HepG2 (cell line): ENCODE data around the gene SPRR4. TPM values are rescaled to one million over a fixed set of nuclear protein-coding genes. Genes with fewer than 3 reads are reported as not detected.

Experiments
- ATAC-seq: fragments of 200-7000 bp; cut with Tn5 transposase; 3 replicates; pipeline ENCODE4 v1.9.1; 2020; ENCODE audit warnings: mild to moderate bottlenecking, moderate library complexity
- BruUV-seq: library from RNA; stranded (reverse); fragments of 400-500 nt; replicated peaks from 2 replicates; lab custom pipeline; 2021; lab: Mats Ljungman, UMichigan
- CTCF ChIA-PET: fragments of 300-600 bp; formaldehyde crosslinking; extraction: SDS; loops from one replicate; lab custom pipeline; 2021; ENCODE audit warnings: low total read pairs, inconsistent platforms, low intra/inter-chr PET ratio; lab: Yijun Ruan, JAX
- POLR2A ChIA-PET: fragments of 350-600 bp; sonication (Branson Sonifier 250); formaldehyde crosslinking; loops from one replicate; lab custom pipeline; 2020; ENCODE audit warnings: antibody characterized with exemption, inconsistent platforms; lab: Yijun Ruan, JAX
- DNase-seq: peaks from one replicate; pipeline ENCODE4 v3.0.0-alpha.2; 2015; ENCODE audit warnings: low spot score
- FAIRE-seq: peaks from 3 replicates; lab custom pipeline; 2011; peaks lifted over from hg19 to GRCh38; lab: Jason Lieb, UNC
- H2AFZ ChIP-seq: one replicate; pipeline ENCODE4 v1.6.1; 2011; ENCODE audit warnings: low read length, inconsistent platforms
- H3K27ac ChIP-seq: fragments of 300-600 bp; 3 replicates; pipeline ENCODE4 v1.8.0; 2011; ENCODE audit warnings: mixed run types, mild to moderate bottlenecking, mixed read lengths, low read length, inconsistent platforms; ENCODE audit not compliant: insufficient read depth; ENCODE audit errors: extremely low read length
- H3K27me3 ChIP-seq, 2 experiments: fragments of 200-600 bp in 1 of 2; 2 replicates in 1 of 2; 3 replicates in 1 of 2; pipeline versions ENCODE4 v1.6.0 to v1.8.0; 2011; ENCODE audit warnings: low read length in 2 of 2, mild to moderate bottlenecking in 2 of 2, moderate library complexity in 2 of 2, inconsistent platforms in 1 of 2; ENCODE audit not compliant: insufficient read depth in 2 of 2, control insufficient read depth in 1 of 2
- H3K36me3 ChIP-seq, 2 experiments: fragments of 200-600 bp in 1 of 2; replicated peaks in 1 of 2; 2 replicates in 1 of 2; 3 replicates in 1 of 2; pipeline versions ENCODE4 v1.5.1 to v1.8.0; 2011; ENCODE audit warnings: low read length in 2 of 2, inconsistent platforms in 1 of 2; ENCODE audit not compliant: insufficient read depth in 2 of 2, control insufficient read depth in 1 of 2
- H3K4me1 ChIP-seq: 2 replicates; pipeline ENCODE4 v1.5.1; 2012; ENCODE audit warnings: low read length, inconsistent platforms; ENCODE audit not compliant: insufficient read depth
- H3K4me2 ChIP-seq: 2 replicates; pipeline ENCODE4 v1.6.0; 2011; ENCODE audit warnings: low read depth, low read length, inconsistent platforms
- H3K4me3 ChIP-seq, 3 experiments: fragments of 200-600 bp in 1 of 3; sonication (generic), shearing (Covaris generic) in 1 of 3; replicated peaks in 1 of 3; 2 replicates each; pipeline ENCODE4 v1.5.1; 2011 to 2016; ENCODE audit warnings: low read length in 3 of 3, inconsistent platforms in 2 of 3, low read depth in 2 of 3, mild to moderate bottlenecking in 2 of 3, control low read depth in 1 of 3, mixed read lengths in 1 of 3; ENCODE audit not compliant: insufficient read depth in 1 of 3
- H3K79me2 ChIP-seq: one replicate; pipeline ENCODE4 v1.6.1; 2011; ENCODE audit warnings: low read length, inconsistent platforms; ENCODE audit not compliant: insufficient read depth
- H3K9ac ChIP-seq: 2 replicates; pipeline ENCODE4 v1.6.0; 2011; ENCODE audit warnings: mild to moderate bottlenecking, low read depth, low read length, inconsistent platforms; ENCODE audit not compliant: insufficient read depth
- H3K9me3 ChIP-seq: 2 replicates; pipeline ENCODE4 v1.5.1; 2012; ENCODE audit warnings: mild to moderate bottlenecking, low read length
- H4K20me1 ChIP-seq: 2 replicates; pipeline ENCODE4 v1.6.0; 2011; ENCODE audit warnings: inconsistent platforms, mild to moderate bottlenecking, low read length, moderate library complexity; ENCODE audit not compliant: insufficient read depth
- DBP ChIP-seq: sonication (generic); formaldehyde crosslinking; IDR thresholded peaks from 2 replicates; pipeline ENCODE4 v1.4.0; 2020; ENCODE audit warnings: missing genetic modification reagents; ENCODE audit errors: not compliant biosample characterization
- FIP1L1 ChIP-seq: fragments of 200-400 bp; formaldehyde crosslinking; IDR thresholded peaks from 2 replicates; pipeline ENCODE4 v1.6.1; 2018; ENCODE audit warnings: low read depth, mild to moderate bottlenecking, low read length, moderate library complexity, borderline replicate concordance; ENCODE audit not compliant: insufficient read depth
- FOSL2 ChIP-seq: sonication (generic); formaldehyde crosslinking; IDR thresholded peaks from 2 replicates; pipeline ENCODE4 v1.4.0; 2020; ENCODE audit warnings: missing genetic modification reagents
- FOXA1 ChIP-seq, 2 experiments: fragments of 450-650 bp in 1 of 2; sonication (generic) in 1 of 2; formaldehyde crosslinking in 1 of 2; IDR thresholded peaks; 2 replicates each; pipeline versions ENCODE4 v1.4.0 to v1.6.1; 2016 to 2020; ENCODE audit warnings: missing genetic modification reagents in 1 of 2
- FOXA3 ChIP-seq: IDR thresholded peaks from 2 replicates; pipeline ENCODE4 v1.6.1; 2016; ENCODE audit warnings: missing genetic modification reagents, missing compliant biosample characterization
- SOX5 ChIP-seq: IDR thresholded peaks from 2 replicates; pipeline ENCODE4 v1.6.1; 2016; ENCODE audit warnings: borderline replicate concordance
- SOX6 ChIP-seq, 2 experiments: fragments of 450-650 bp in 1 of 2; sonication (generic) in 1 of 2; formaldehyde crosslinking in 1 of 2; IDR thresholded peaks; 2 replicates each; pipeline versions ENCODE4 v1.4.0 to v1.6.1; 2017 to 2020; ENCODE audit warnings: antibody characterized with exemption in 1 of 2, mild to moderate bottlenecking in 1 of 2, missing genetic modification reagents in 1 of 2
- ZNF12 ChIP-seq: sonication (generic); formaldehyde crosslinking; IDR thresholded peaks from 2 replicates; pipeline ENCODE4 v1.5.0; 2020; ENCODE audit warnings: missing genetic modification reagents
- ZNF724P ChIP-seq: sonication (generic); formaldehyde crosslinking; IDR thresholded peaks from 2 replicates; pipeline ENCODE4 v1.8.0; 2022; ENCODE audit warnings: missing genetic modification reagents, borderline replicate concordance
- WGBS: methylation state at CpG from one replicate; pipeline ENCODE4 v1.1.6; 2017; ENCODE audit warnings: low lambda C conversion rate; 5-methylcytosine and 5-hydroxymethylcytosine counted together
- in situ Hi-C: cut with HindIII; loops from 2 replicates; pipeline ENCODE4 v1.10.0; 2017; ENCODE audit warnings: low pct_unique_long_range_greater_than_20kb; ENCODE audit not compliant: extremely low pct_ligation_motif_present
- intact Hi-C: fragments of 100-400 bp; cut with micrococcal nuclease; formaldehyde crosslinking; loops from one replicate; pipeline ENCODE4 v1.10.0; 2022; ENCODE audit not compliant: unreplicated experiment
- polyA plus RNA-seq, 8 experiments: library from polyadenylated mRNA; depleted of rRNA in 3 of 8; stranded (reverse) in 7 of 8; unstranded in 1 of 8; fragments of >200 nt; fragmentation: Illumina TruSeq in 4 of 8; extraction: Trizol in 4 of 8; gene quantifications; 2 replicates each; pipeline versions ENCODE4 v1.2.1 to v1.2.3, GENCODE V29; 2011 to 2016; ENCODE audit warnings: low read depth in 4 of 8, missing spikeins in 1 of 8, mixed read lengths in 1 of 8; ENCODE audit not compliant: insufficient read depth in 1 of 8
- total RNA-seq, 5 experiments: library from RNA; depleted of rRNA; stranded (reverse); fragments of >200 nt; fragmentation: Illumina TruSeq; extraction: Trizol; gene quantifications; 2 replicates each; pipeline ENCODE4 v1.2.3, GENCODE V29; 2016; ENCODE audit warnings: low read depth in 1 of 5
- TF ChIP-seq, protein P1 (sequence below), 2 experiments: sonication (generic) in 1 of 2; formaldehyde crosslinking in 1 of 2; IDR thresholded peaks; 2 replicates each; pipeline versions ENCODE4 v1.4.0 to v1.6.1; 2016 to 2020; ENCODE audit warnings: borderline replicate concordance in 1 of 2, low read depth in 1 of 2, mild to moderate bottlenecking in 1 of 2, missing genetic modification reagents in 1 of 2
- TF ChIP-seq, protein P2 (sequence below): sonication (generic); formaldehyde crosslinking; IDR thresholded peaks from 2 replicates; pipeline ENCODE4 v1.5.1; 2020; ENCODE audit warnings: mild to moderate bottlenecking, missing genetic modification reagents, moderate library complexity
- TF ChIP-seq, protein P3 (sequence below): sonication (generic); formaldehyde crosslinking; IDR thresholded peaks from 2 replicates; pipeline ENCODE4 v1.5.1; 2020; ENCODE audit warnings: mild to moderate bottlenecking, moderate library complexity, missing genetic modification reagents

The SPRR4 gene
- total and polyA plus RNA-seq, 2 of the 13 experiments (the other 11 are each of a cell fraction or from before 2014, with no cell fraction given), result not detected

GRCh38 chr1:152928671-152929070, 41.8 kb upstream of the SPRR4 start:
- peak; percentile 68 for ATAC-seq
- Histone ChIP-seq H3K4me3 (no peak overlapping the region), H3K9me3 (no peaks in the 10 kb centered on the region), H3K79me2 (no peaks in the 10 kb centered on the region), H3K27me3 (no peaks in the 10 kb centered on the region), H3K27ac (no peak overlapping the region), H3K4me1 (peaks cover 6% of the 10 kb centered on the region), H3K4me2 (no peak overlapping the region), H3K9ac (no peak overlapping the region), H2AFZ (no peak overlapping the region), H4K20me1 (no peaks in the 10 kb centered on the region), H3K36me3 (no peaks in the 10 kb centered on the region)
- ChIA-PET POLR2A (no interaction called here), CTCF (no interaction called here)
- in situ Hi-C loops (loop anchor here (5.0 kb wide), 1 partner anchor 56 kb away; no protein-coding TSS in a partner anchor), intact Hi-C loops (no loop called here)
- 0% methylated on average over 3 of the region's 3 CpGs for WGBS
- FAIRE-seq, result no peak
- peak; percentile 36 for DNase-seq
- BruUV-seq, result no TSS peak
- TF ChIP-seq SOX5 (peak; percentile 71; the same call in 1 of the 2 replicates), SOX6 (IDR thresholded peaks at IDR 0.05) (no peak), SOX6 (CRISPR knock-in tag; IDR thresholded peaks at IDR 0.05) (peak; percentile 60; the same call in 1 of the 2 replicates), ZNF724P (CRISPR knock-in tag) (no peak), FIP1L1 (no peak), DBP (CRISPR knock-in tag) (no peak), FOXA1 (IDR thresholded peaks at IDR 0.05) (no peak), FOXA1 (CRISPR knock-in tag; IDR thresholded peaks at IDR 0.05) (peak; percentile 69), FOSL2 (CRISPR knock-in tag) (0 out of 2 replicates have a peak, but pooled peaks have one; percentile 30), ZNF12 (CRISPR knock-in tag) (0 out of 2 replicates have a peak, but pooled peaks have one; percentile 22), FOXA3 (CRISPR knock-in tag) (peak; percentile 72)
- TF ChIP-seq, protein P1, sequence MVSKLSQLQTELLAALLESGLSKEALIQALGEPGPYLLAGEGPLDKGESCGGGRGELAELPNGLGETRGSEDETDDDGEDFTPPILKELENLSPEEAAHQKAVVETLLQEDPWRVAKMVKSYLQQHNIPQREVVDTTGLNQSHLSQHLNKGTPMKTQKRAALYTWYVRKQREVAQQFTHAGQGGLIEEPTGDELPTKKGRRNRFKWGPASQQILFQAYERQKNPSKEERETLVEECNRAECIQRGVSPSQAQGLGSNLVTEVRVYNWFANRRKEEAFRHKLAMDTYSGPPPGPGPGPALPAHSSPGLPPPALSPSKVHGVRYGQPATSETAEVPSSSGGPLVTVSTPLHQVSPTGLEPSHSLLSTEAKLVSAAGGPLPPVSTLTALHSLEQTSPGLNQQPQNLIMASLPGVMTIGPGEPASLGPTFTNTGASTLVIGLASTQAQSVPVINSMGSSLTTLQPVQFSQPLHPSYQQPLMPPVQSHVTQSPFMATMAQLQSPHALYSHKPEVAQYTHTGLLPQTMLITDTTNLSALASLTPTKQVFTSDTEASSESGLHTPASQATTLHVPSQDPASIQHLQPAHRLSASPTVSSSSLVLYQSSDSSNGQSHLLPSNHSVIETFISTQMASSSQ (IDR thresholded peaks at IDR 0.05; ENCODE audit: low read depth), result peak; percentile 66; the same call in 1 of the 2 replicates
- TF ChIP-seq, protein P1 (CRISPR knock-in tag; IDR thresholded peaks at IDR 0.05; ENCODE audit: borderline replicate concordance), result peak; percentile 28; the same call in 1 of the 2 replicates
- TF ChIP-seq, protein P2, sequence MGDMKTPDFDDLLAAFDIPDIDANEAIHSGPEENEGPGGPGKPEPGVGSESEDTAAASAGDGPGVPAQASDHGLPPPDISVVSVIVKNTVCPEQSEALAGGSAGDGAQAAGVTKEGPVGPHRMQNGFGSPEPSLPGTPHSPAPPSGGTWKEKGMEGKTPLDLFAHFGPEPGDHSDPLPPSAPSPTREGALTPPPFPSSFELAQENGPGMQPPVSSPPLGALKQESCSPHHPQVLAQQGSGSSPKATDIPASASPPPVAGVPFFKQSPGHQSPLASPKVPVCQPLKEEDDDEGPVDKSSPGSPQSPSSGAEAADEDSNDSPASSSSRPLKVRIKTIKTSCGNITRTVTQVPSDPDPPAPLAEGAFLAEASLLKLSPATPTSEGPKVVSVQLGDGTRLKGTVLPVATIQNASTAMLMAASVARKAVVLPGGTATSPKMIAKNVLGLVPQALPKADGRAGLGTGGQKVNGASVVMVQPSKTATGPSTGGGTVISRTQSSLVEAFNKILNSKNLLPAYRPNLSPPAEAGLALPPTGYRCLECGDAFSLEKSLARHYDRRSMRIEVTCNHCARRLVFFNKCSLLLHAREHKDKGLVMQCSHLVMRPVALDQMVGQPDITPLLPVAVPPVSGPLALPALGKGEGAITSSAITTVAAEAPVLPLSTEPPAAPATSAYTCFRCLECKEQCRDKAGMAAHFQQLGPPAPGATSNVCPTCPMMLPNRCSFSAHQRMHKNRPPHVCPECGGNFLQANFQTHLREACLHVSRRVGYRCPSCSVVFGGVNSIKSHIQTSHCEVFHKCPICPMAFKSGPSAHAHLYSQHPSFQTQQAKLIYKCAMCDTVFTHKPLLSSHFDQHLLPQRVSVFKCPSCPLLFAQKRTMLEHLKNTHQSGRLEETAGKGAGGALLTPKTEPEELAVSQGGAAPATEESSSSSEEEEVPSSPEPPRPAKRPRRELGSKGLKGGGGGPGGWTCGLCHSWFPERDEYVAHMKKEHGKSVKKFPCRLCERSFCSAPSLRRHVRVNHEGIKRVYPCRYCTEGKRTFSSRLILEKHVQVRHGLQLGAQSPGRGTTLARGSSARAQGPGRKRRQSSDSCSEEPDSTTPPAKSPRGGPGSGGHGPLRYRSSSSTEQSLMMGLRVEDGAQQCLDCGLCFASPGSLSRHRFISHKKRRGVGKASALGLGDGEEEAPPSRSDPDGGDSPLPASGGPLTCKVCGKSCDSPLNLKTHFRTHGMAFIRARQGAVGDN, result no peak
- TF ChIP-seq, protein P3, sequence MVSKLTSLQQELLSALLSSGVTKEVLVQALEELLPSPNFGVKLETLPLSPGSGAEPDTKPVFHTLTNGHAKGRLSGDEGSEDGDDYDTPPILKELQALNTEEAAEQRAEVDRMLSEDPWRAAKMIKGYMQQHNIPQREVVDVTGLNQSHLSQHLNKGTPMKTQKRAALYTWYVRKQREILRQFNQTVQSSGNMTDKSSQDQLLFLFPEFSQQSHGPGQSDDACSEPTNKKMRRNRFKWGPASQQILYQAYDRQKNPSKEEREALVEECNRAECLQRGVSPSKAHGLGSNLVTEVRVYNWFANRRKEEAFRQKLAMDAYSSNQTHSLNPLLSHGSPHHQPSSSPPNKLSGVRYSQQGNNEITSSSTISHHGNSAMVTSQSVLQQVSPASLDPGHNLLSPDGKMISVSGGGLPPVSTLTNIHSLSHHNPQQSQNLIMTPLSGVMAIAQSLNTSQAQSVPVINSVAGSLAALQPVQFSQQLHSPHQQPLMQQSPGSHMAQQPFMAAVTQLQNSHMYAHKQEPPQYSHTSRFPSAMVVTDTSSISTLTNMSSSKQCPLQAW (CRISPR knock-in tag), result peak; percentile 42; the same call in 1 of the 2 replicates
